CD14-positive monocyte (primary cell): ENCODE data around the gene BUD23. TPM values are rescaled to one million over a fixed set of nuclear protein-coding genes. Genes with fewer than 3 reads are reported as not detected.

ENCODE experiments used
- DNase-seq, 3 donors: peaks; one replicate each; pipeline ENCODE4 v3.0.0-alpha.2; 2011 to 2022
- H2AFZ ChIP-seq: 2 replicates; pipeline ENCODE4 v1.6.0; 2012; ENCODE audit warnings: mild to moderate bottlenecking, low read depth, low read length, inconsistent platforms; ENCODE audit not compliant: insufficient read depth, poor library complexity, severe bottlenecking
- H3K27ac ChIP-seq, 2 donors: 1 replicate in 1 of 2; 2 replicates in 1 of 2; pipeline ENCODE4 v1.5.1; 2012 to 2013; ENCODE audit warnings: low read length in 2 of 2, control low read depth in 1 of 2, inconsistent platforms in 1 of 2, low read depth in 1 of 2, mild to moderate bottlenecking in 1 of 2
- H3K27me3 ChIP-seq, 2 donors: one replicate each; pipeline versions ENCODE4 v1.6.0 to v1.6.1; 2011 to 2013; ENCODE audit warnings: low read length in 2 of 2; ENCODE audit not compliant: control insufficient read depth in 2 of 2, insufficient read depth in 2 of 2
- H3K36me3 ChIP-seq, 2 donors: replicated peaks in 1 of 2; 1 replicate in 1 of 2; 2 replicates in 1 of 2; pipeline versions ENCODE4 v1.5.1 to v1.6.1; 2012 to 2013; ENCODE audit warnings: low read length in 2 of 2, control low read depth in 1 of 2, inconsistent platforms in 1 of 2, mild to moderate bottlenecking in 1 of 2; ENCODE audit not compliant: insufficient read depth in 2 of 2, control insufficient read depth in 1 of 2
- H3K4me1 ChIP-seq, 2 donors: 1 replicate in 1 of 2; 2 replicates in 1 of 2; pipeline versions ENCODE4 v1.5.1 to v1.6.1; 2012 to 2013; ENCODE audit warnings: low read length in 2 of 2, control low read depth in 1 of 2, inconsistent platforms in 1 of 2, mild to moderate bottlenecking in 1 of 2, moderate library complexity in 1 of 2; ENCODE audit not compliant: insufficient read depth in 2 of 2, control insufficient read depth in 1 of 2
- H3K4me2 ChIP-seq: replicated peaks from 2 replicates; pipeline ENCODE3; 2012; ENCODE audit warnings: low read length, moderate library complexity, mild to moderate bottlenecking; ENCODE audit not compliant: poor library complexity, severe bottlenecking; ENCODE audit errors: extremely low read depth
- H3K4me3 ChIP-seq, 3 experiments: fragments of 200-600 bp in 1 of 3; sonication (generic) in 1 of 3; replicated peaks in 1 of 3; 1 replicate in 2 of 3; 2 replicates in 1 of 3; pipeline ENCODE4 v1.5.1; 2011 to 2013; ENCODE audit warnings: low read length in 3 of 3, mild to moderate bottlenecking in 3 of 3, control low read depth in 2 of 3, low read depth in 2 of 3, inconsistent platforms in 1 of 3, moderate library complexity in 1 of 3
- H3K79me2 ChIP-seq: 2 replicates; pipeline ENCODE4 v1.6.0; 2012; ENCODE audit warnings: mild to moderate bottlenecking, control low read depth, inconsistent platforms, low read length, moderate library complexity; ENCODE audit not compliant: insufficient read depth
- H3K9ac ChIP-seq: 2 replicates; pipeline ENCODE4 v1.6.0; 2017; ENCODE audit warnings: low read length, mild to moderate bottlenecking; ENCODE audit not compliant: insufficient read depth, poor library complexity, severe bottlenecking
- H3K9me3 ChIP-seq, 2 donors: replicated peaks in 1 of 2; 1 replicate in 1 of 2; 2 replicates in 1 of 2; pipeline versions ENCODE4 v1.5.1 to v1.6.1; 2012 to 2013; ENCODE audit warnings: low read length in 2 of 2, control low read depth in 1 of 2; ENCODE audit not compliant: control insufficient read depth in 1 of 2, insufficient read depth in 1 of 2
- H4K20me1 ChIP-seq: 2 replicates; pipeline ENCODE4 v1.6.0; 2012; ENCODE audit warnings: mild to moderate bottlenecking, low read length, control low read depth, moderate library complexity; ENCODE audit not compliant: insufficient read depth
- H3K27ac Mint-ChIP-seq, 7 donors: one replicate each; pipeline ENCODE4 v1.8.0; 2020; ENCODE audit warnings: mild to moderate bottlenecking in 7 of 7, mixed read lengths in 7 of 7, moderate library complexity in 6 of 7, inconsistent platforms in 2 of 7
- H3K27me3 Mint-ChIP-seq, 3 donors: one replicate each; pipeline ENCODE4 v1.8.0; 2021 to 2022; ENCODE audit warnings: low read depth in 3 of 3, mild to moderate bottlenecking in 3 of 3, mixed read lengths in 3 of 3, moderate library complexity in 3 of 3, inconsistent platforms in 1 of 3
- H3K36me3 Mint-ChIP-seq, 2 donors: one replicate each; pipeline ENCODE4 v1.8.0; 2020; ENCODE audit warnings: mixed read lengths in 2 of 2, inconsistent platforms in 1 of 2, mild to moderate bottlenecking in 1 of 2
- H3K4me1 Mint-ChIP-seq: one replicate; pipeline ENCODE4 v1.8.0; 2020; ENCODE audit warnings: mild to moderate bottlenecking, mixed read lengths
- H3K4me3 Mint-ChIP-seq, 2 donors: one replicate each; pipeline ENCODE4 v1.8.0; 2020; ENCODE audit warnings: mild to moderate bottlenecking in 2 of 2, mixed read lengths in 2 of 2, moderate library complexity in 1 of 2
- H3K9me3 Mint-ChIP-seq, 7 donors: one replicate each; pipeline ENCODE4 v1.8.0; 2020 to 2022; ENCODE audit warnings: mixed read lengths in 7 of 7, mild to moderate bottlenecking in 6 of 7, moderate library complexity in 6 of 7, inconsistent platforms in 2 of 7
- CTCF ChIP-seq: fragments of 200-600 bp; IDR thresholded peaks from one replicate; pipeline ENCODE4 v1.8.0; 2022; ENCODE audit warnings: antibody characterized with exemption, mild to moderate bottlenecking
- WGBS: methylation state at CpG from one replicate; pipeline ENCODE4 v1.1.5; 2013; ENCODE audit warnings: missing lambda C conversion rate; ENCODE audit not compliant: insufficient coverage; 5-methylcytosine and 5-hydroxymethylcytosine counted together
- intact Hi-C, 2 donors: fragments of 100-400 bp; cut with micrococcal nuclease; formaldehyde crosslinking; loops; one replicate each; pipeline versions ENCODE4 v1.15.0 to v1.15.1; 2023
- polyA plus RNA-seq, 3 donors: library from polyadenylated mRNA; depleted of rRNA in 1 of 3; unstranded in 2 of 3; stranded (reverse) in 1 of 3; fragments of 300-500 nt in 2 of 3; fragments of >200 nt in 1 of 3; fragmentation: Illumina TruSeq in 2 of 3; gene quantifications; 1 replicate in 2 of 3; 2 replicates in 1 of 3; pipeline ENCODE4 v1.2.3, GENCODE V29; 2012 to 2021

The BUD23 gene
- polyA plus RNA-seq, 3 donors, result 44.5 to 51.9 (median 51.1) TPM

GRCh38 chr7:73717025-73717807, 33.8 kb downstream of the BUD23 start:
- H3K27me3 Mint-ChIP-seq, result peaks cover 88 to 97% (median 91%) of the 10 kb centered on the region in 3 donors
- H3K4me3 Mint-ChIP-seq, result peak overlapping the region; percentile 80 to 82
- H3K27ac ChIP-seq, result no peak overlapping the region

More at GRCh38 chr7:73717025-73717807, 33.8 kb downstream of the BUD23 start:
- H3K9me3 ChIP-seq, result peaks cover 0 to 13% of the 10 kb centered on the region in 2 donors
- no peak for DNase-seq
- Mint-ChIP-seq H3K36me3 (peaks cover 6 to 21% of the 10 kb centered on the region in 2 donors), H3K9me3 (peaks cover 0 to 26% (median 14%) of the 10 kb centered on the region in 7 donors), H3K27ac (peak overlapping the region; percentile 50 to 89 (median 80)), H3K4me1 (peaks cover 43% of the 10 kb centered on the region)
- no peak overlapping the region for H3K9ac ChIP-seq
- intact Hi-C loops, result no loop called here
- H3K4me3 ChIP-seq, result peak overlapping the region in 1 of 3 experiments; percentile 78
- H3K27me3 ChIP-seq, result peaks cover 40 to 93% of the 10 kb centered on the region in 2 donors
- peaks cover 35 to 47% of the 10 kb centered on the region in 2 donors for H3K4me1 ChIP-seq
- H3K36me3 ChIP-seq, result no peaks in the 10 kb centered on the region
- H2AFZ ChIP-seq, result no peak overlapping the region
- no peaks in the 10 kb centered on the region for H4K20me1 ChIP-seq
- no peaks in the 10 kb centered on the region for H3K79me2 ChIP-seq
- WGBS, result no CpG with 5 or more reads among the region's 13 CpGs
- no peak for TF ChIP-seq CTCF
- H3K4me2 ChIP-seq, result peak overlapping the region; percentile 93
